Epithelial cell of prostate (primary cell): ENCODE data around the gene SLC6A17.
A peak's percentile ranks its signal among the peaks of the same experiment; 100 is the strongest.

Source experiments
- DNase-seq: peaks from one replicate; pipeline ENCODE4 v3.0.0-alpha.2; 2011; ENCODE audit warnings: low read depth, low spot score
- H3K27ac ChIP-seq: fragments of 450-650 bp; 2 replicates; pipeline ENCODE4 v1.5.1; 2017; ENCODE audit warnings: mild to moderate bottlenecking

Gene SLC6A17

DNA sequence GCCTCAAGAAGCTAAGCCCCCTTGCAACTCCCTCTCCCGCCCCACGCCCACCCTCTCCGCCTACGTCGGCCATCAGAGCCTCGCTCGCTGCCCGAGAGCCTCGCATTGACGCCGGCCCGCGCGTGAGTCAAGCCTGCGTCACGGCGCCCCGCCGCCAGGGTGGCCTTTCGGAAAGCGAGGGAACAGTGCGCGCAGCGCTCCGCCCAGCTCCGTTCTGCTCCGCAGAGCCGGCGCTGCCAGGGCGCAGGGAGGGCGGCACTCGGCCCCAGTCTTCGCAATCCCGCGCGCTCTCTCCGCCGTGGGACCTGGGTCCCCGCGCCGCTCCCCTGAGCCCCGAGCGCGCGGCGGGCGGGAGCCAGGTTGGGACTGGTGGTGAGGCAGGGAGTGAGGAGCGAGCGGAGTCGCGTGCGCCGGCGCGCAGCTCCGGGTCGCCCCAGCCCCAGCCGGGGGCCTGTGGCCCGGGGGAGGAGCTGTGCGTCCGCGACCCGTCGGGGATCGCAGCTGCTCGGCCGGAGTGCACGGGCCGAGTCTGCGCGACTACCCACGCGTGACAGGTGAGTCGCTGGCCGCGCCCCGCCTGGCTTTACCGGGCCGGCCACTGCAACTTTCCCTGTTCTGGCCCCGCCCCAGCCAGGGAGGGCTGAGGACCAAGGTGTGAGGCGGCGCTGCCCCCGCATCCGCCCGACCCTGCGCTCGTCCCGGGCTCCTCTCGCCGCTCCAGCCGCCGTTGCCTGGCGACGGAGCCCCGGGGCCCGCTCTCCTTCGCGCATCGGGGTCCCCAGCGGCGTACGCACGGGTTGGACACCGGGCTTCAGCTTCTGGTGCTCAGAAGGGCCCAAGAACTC is at the start of gene SLC6A17:
SLC6A17 (plus strand) TSS at position 165 of the 845 bp plus-strand sequence. CDS start 16,436 bp downstream, outside the sequence.
- peak; percentile 12 for DNase-seq
- no peak within 1 kb of the TSS for H3K27ac ChIP-seq

DNA sequence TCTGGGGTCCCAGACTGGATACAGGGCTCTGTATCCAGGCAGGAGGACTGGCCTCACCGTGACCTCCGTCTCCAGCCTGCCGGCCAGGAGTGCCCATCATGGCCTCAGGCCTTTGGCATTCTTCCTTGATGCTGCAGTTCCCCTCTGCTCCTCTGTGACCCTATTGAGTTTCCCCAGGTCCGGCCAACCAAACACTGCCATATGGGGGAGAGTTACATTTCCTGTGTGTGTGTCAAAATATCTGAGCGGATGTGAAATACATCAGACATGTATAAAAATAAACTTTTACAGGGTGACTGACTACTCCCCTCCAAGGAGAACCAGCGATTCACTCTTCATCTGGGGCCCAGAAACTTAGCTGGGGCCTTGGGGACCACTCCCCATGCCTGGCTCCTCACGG is 48.2 kb upstream of the SLC6A17 start:
- H3K27ac ChIP-seq = no peak overlapping the region
- DNase-seq = no peak

DNA sequence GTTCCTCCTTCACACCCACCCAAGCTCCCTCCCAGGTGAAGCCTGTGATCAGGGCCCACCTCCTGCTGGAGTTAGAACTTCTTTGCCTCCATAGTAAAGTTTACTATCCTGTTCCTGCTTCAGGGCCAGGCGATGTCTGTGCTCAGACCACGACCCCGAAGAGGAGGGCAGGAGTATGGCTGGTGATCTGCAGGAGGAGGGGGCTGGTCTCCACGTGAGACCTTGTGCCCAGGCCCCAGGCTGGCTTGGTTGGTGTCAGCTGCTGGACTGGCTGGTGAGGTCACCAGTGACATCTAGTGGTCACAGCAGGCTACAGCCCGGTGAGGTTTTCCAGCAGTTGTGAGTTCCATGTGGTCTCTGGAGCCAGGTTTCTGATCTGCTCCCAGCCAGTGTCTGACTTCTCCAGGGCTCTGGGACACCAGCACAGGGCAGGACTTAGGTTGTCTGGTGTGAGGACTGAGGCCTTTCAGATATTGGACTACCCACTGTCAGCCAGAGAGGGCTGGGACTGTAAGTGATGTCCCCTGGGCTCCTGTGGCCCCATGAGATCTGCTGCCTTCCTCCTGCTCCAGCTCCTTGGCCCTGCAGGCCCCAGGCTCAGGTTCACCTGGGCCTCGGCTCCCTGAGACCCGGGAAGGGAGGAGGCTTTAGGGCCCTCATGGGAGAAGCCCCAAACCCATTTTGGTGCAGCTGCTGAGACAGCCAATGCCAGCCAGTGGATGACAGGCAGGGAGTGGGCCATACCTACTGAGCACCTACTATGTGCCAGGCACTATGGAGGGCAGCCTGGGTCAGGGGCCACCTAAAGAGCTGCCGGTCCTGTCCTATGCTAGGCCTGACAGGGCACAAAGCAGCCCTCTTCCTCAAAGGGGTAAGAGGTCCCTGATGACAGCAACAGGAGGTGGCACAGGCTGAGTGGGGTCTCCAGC is 44.0 kb upstream of the SLC6A17 start:
- no peak for DNase-seq
- no peak overlapping the region for H3K27ac ChIP-seq

DNA sequence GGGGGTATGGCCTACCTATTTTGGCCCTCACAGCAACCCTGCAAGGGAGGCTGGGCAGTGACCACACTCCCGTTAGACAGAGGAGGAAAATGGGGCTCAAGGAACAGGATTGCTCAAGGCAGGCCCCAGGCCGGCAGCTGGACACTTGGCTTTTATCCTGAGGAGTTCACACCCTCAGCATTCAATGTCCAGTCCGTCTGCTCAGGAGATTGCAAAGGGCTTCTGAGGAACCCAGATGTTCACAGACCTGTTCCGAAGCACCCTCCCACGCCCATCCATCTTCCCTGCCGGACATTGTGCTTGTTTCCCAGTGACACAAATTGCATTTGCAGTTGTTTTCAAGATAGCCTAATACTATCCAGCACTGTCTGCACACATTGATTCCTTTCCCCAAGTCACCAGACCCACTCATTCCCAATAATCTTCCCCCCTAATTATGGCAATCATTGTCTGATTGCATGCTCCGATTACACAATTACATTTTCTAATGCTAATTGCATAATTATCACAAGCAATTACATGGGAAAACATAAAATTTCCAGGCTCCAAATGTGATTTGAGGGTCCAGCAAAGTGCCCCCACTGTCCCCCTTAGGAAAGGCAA is 42.3 kb upstream of the SLC6A17 start:
- no peak for DNase-seq
- no peak overlapping the region for H3K27ac ChIP-seq

DNA sequence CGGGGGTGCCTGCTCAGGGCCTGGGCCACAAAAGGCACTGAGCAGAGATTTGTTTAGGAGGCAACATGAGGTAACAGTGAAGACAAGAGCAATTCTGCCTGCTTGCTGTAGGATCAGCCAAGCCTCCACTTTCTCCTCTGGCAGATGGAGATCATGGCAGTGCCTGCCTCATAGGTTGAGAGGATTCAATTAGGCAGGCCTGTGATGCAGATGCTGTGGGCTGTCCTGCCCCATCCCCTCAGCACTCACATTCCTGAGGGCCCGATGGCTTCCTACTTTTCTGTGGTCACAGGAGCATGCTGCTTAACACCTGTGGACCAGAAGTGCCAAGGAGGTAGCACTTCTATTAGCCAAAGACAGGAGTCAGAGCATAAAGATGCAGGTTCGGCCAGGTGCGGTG is 39.2 kb upstream of the SLC6A17 start:
- DNase-seq = no peak
- no peak overlapping the region for H3K27ac ChIP-seq

DNA sequence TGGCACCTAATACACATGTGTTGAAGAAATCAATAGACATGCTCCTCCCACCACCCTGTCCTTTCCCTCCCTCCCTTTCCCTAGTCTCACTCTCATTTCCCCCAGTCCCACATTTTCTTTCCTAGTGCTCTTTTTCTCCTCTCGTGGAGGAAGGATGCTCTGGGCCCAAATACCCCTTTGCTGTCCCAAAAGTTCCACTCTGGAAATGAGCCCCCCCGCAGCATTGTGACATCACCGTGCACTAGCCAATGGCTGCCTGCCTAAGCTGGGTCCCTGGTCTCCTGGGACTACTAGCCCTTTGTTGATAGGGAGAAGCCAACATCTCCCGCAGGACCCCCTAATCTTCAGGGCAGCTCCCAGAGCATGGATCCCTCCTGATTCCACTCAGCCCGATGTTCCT is 38.2 kb upstream of the SLC6A17 start, which contains the start of gene UBL4B:
UBL4B (plus strand) TSS at position 301 of the 400 bp plus-strand sequence; CDS start at position 393, 92 bp downstream.
- no peak for DNase-seq
- H3K27ac ChIP-seq = no peak within 1 kb of the TSS

DNA sequence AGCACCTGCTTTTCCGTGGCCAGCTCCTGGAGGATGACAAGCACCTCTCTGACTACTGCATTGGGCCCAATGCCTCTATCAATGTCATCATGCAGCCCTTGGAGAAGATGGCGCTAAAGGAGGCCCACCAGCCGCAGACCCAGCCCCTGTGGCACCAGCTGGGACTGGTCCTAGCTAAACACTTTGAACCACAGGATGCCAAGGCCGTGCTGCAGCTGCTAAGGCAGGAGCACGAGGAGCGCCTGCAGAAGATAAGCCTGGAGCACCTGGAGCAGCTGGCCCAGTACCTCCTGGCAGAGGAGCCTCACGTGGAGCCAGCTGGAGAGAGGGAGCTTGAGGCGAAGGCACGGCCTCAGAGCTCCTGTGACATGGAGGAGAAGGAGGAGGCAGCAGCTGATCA is 37.6 kb upstream of the SLC6A17 start:
- no peak overlapping the region for H3K27ac ChIP-seq
- DNase-seq = no peak

DNA sequence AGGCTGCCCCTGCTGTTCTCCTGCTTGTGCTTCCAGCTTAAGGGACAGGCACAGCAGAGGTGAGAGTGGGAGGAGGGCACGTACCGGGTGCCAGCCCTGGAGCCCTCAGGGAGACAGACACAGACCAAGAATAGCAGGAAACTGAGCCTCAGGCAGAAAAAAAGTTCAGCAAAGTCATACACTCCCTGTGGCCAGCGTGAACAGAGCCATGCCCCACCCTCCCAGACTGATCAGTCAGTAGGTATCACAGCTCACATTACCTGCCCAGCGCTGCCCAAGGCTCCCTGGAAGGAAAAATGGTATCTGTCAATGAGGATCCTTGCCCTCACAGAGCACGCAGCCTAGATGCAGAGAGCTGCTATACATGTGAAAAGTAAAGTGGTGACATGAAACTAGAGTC is 36.7 kb upstream of the SLC6A17 start:
- no peak for DNase-seq
- no peak overlapping the region for H3K27ac ChIP-seq

DNA sequence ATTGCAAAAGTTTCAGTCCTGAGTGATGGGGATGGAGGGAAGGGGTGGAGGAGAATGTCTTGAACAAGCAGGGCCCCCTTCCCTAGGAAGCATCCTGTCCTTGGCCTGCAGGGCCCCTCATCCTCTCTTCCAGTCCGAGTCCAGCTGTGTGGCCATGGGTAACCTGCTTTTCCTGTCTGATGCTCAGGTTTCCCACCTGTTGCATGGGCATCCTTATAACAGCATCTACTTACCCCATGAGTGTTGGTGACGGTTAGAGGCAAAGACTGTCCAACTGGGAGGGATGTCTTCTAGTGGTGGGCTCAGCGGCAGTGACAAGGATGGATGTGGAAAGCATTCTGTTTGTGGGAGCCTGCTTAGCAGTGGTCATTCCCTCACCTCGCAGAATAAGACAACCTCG is 36.1 kb upstream of the SLC6A17 start:
- no peak for DNase-seq
- H3K27ac ChIP-seq = no peak overlapping the region

DNA sequence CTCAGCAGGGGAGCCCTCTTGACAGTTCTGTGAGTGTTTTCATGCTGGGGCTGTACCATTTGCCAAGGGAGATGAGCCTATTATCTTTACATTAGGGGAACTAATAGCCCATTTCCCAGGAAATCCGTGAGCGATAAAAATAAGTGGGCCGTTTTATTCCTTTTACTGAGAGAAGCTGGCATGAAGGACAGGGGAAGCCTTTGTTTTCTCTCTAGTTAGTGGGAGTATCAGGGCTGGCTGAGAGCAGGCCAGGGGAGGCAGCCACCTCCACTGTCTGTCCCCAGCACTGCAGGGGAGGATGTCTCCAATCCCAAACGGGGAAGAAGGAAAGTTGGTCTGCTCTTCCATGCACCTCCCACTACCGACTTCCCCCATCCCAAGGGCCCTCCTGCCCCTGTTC is 35.5 kb upstream of the SLC6A17 start:
- no peak for DNase-seq
- H3K27ac ChIP-seq = no peak overlapping the region

DNA sequence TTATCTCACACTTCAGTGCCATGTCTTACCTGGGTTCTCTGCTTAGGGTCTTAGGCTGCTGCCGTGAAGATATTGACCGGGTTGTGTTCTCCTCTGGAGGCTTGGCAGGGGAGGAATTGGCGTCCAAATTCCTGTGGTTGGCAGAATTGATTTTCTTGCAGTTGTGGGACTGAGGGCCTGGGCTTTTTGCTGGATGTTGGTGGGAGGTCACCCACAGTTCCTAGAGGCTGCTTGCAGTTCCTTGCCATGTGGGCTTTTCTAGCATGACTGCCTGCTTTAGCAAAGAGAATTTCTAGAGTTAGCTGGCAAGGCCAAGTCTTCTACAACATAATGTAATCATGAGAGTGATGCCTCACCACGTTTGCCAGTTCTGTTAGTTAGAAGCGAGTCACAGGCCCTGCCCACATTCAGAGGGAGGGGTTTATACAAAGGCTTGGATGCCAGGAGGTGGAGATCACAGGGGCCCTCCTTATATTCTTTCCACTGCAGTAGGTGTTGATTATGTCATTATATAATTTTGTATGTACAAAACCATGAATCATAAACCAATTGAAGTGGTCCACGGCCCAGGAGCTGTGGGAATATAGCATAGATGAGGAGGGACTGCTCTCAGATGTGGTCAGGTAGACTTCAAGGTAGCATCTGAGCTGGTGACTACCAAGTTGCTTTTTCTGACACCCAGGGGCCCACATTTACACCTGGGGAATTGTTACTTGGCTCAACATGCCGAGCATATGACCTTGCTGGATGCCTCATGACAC is 31.5 kb upstream of the SLC6A17 start:
- no peak for DNase-seq
- no peak overlapping the region for H3K27ac ChIP-seq

DNA sequence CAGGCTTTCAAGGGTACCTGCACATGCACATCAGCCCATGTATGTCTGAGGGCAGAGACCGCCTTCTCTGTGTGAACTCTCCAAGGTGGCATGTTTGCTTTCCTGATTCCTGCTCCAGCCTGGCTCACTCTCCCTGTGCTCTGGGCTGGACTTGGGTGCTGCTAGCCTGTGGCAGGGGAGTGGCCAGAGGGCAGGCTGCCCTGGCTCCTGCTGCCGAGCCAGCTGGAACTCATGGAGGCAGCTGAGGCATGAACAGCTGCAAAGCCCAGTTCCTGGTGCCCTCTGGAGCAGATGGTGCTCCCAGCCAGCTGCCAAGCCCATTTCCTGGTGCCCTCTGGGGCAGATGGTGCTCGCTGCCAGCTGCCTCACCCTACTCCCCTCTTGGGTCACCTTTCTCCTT is 30.5 kb upstream of the SLC6A17 start:
- no peak for DNase-seq
- H3K27ac ChIP-seq = no peak overlapping the region

DNA sequence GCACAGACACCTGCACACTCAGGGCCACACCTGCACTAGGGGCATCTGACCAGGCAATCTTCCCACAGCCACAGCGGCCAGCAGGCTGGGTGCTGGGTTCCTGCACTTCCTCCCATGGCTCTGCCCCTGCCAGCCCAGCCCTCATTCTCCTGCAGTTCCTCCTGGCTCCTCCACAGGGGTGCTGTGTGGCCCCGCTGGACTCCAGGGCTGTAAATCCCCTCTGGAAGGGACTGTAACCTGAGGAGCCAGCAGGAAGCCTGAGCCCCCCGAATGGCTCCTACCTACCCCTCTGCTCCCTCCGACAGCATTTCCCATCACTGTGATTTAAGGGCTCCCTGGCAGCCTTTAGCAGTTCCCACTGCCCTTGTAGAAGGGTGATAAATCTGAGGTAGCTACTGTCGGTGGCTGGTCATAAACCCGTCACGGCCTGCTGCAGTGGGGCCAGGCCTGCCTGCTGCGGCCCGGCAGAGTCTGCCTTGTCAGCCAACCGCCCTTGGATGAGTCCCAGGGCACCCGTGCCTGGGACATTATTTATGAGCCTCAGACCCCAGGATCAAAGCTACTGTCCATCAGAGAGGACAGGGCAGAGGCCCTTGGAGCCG is 29.2 kb upstream of the SLC6A17 start:
- no peak overlapping the region for H3K27ac ChIP-seq
- DNase-seq = no peak

DNA sequence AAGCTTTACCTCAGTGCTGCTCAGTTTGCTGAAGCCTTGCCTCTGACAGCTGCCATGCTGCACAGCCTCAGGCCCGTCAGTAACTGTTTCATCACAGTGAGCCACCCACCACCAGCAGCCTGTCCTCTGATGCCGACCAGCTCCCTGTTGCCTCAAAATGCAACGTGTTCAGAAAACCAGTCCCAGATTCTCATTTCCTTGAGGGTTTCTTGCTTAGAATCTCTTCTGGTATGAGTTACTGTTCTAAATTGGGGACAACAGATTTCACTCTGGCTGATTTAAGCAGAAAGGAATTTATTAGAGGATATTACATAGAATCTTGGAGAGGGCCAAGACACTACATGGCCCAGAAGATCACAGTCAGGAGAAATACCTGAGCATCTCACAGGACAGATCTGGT is 27.1 kb upstream of the SLC6A17 start:
- no peak overlapping the region for H3K27ac ChIP-seq
- DNase-seq = no peak

DNA sequence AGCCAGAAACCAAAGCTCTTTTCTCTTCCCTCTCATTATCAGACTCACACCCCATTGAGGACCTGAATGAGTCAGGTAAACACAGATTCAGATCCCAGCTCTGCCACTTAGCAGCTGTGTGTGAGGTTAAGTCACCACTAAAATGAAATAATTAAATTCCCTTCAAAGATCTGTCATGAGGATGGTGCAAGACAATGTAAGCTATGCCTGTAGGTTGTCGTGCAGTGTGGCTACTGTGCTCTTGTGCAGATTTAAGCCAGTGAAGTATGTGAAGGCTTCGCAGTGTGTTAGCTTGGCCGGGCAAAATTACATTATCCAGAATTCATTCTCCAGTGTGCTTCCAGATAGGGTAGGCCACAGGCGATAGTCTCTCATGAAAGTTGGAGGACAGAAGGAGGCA is 24.5 kb upstream of the SLC6A17 start:
- no peak for DNase-seq
- no peak overlapping the region for H3K27ac ChIP-seq

DNA sequence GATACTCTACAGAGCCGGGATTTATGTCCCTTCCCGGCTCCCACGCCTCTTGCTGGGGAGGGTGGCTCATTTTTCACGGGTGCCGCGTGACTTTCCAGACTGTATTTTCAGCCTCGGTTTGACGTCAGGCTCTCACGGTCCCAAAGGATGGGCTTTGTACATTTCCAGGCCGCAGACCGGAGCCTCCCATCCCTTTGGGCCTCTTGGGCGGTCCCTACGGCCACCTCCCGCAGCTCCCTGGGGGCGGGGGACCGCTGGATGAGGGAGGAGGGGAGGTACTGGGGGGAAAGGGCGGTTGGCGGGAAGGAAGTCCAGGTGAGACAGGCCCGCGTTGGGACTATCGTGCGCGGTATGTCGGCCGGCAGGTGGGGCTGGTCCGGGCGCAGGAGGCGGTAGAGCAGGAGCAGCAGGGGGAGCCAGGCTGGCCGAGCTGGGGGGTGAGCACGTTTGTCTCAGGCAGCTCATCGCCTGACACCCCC is 20.1 kb upstream of the SLC6A17 start:
- no peak for DNase-seq
- no peak overlapping the region for H3K27ac ChIP-seq

DNA sequence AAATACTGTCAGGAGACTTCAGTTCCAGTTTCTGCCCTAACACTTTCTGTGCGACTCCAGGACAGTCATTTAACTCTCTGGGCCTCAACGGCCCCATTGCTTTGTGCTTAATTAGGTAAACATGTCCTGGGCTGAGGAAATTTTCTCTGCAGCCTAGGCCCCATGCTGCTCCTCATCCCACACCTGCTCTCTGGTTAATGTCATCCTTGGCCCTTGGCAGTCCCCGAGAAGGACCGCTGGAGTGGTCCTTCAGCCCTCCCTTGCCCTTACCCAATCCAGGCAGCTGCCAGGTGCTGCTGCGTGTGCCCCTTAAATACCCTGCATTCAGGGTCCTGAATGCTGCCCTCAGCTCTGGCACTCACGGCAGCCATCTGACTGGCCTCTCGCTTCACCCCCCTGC is 19.3 kb upstream of the SLC6A17 start:
- DNase-seq = no peak
- no peak overlapping the region for H3K27ac ChIP-seq

DNA sequence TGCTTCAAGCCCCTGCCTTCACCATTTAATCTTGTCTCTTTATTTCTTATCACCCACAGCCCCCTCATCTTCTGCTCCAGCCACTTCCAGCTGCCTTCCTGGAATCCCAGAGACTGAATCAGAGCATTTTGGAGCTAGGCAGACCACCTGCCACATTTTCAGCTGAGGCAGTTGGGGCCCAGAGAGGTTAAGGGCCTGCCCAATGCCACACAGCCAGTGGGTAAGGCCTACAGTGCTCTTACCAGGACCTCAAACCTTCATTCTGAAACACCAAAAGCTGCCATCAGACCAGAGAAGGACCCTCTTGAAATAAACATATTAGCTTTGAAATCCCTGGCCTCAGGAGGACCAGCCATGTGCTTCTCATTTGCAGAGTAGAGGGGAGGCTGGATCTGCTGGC is 17.6 kb upstream of the SLC6A17 start:
- no peak for DNase-seq
- no peak overlapping the region for H3K27ac ChIP-seq

DNA sequence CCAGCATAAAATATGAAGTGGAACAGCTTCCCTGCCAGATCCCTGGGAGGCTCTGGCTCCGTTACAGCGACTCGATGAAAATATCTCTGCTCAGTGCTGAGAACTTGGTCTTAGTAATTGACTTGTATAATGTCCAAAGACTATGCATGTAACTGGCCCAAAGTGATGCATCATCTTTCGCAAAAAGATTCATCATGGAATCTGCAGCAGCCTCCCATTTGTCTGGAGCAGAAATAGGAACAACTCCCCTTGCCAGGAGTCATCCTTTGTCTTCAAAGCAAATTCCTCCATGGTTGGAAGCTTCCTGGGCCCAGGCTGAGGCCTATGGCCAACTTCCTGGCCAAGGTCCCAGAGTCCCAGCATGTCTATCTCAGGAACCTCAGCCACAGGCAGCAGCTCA is 16.9 kb upstream of the SLC6A17 start:
- H3K27ac ChIP-seq = no peak overlapping the region
- DNase-seq = no peak
